ENCODE data around the gene MECP2.

The MECP2 gene

GRCh38 chrX:153973127-153974002, 124.2 kb downstream of the MECP2 start:
- Histone ChIP-seq H3K27me3 (ENCODE audit: control insufficient read depth in 2 of 2, insufficient read depth in 2 of 2, low read length in 2 of 2) (no peaks in the 10 kb centered on the region), H3K9me3 (ENCODE audit: control insufficient read depth in 2 of 2, low read length in 2 of 2) (no peaks in the 10 kb centered on the region), H3K36me3 (ENCODE audit: control insufficient read depth in 2 of 2, insufficient read depth in 2 of 2, low read length in 2 of 2) (no peaks in the 10 kb centered on the region), H3K4me3 (ENCODE audit: low read length in 2 of 2) (peak overlapping the region; percentile 76 to 88), H3K27ac (ENCODE audit: low read depth in 2 of 2, low read length in 2 of 2) (peak overlapping the region; percentile 99 to 100), H3K9ac (ENCODE audit: low read depth in 1 of 2, low read length in 2 of 2) (peak overlapping the region; percentile 83 to 93), H3K4me1 (ENCODE audit: control insufficient read depth in 2 of 2, insufficient read depth in 2 of 2, low read length in 2 of 2) (peaks cover 28 to 34% of the 10 kb centered on the region in 2 donors)

- H3K9me3 ChIP-seq (ENCODE audit: control insufficient read depth in 2 of 2, low read length in 2 of 2), result no peaks in the 10 kb centered on the region
- H3K4me1 ChIP-seq (ENCODE audit: control insufficient read depth in 2 of 2, insufficient read depth in 2 of 2, low read length in 2 of 2), result peaks cover 33 to 42% of the 10 kb centered on the region in 2 donors
- H3K27me3 ChIP-seq (ENCODE audit: control insufficient read depth in 2 of 2, insufficient read depth in 2 of 2, low read length in 2 of 2), result no peaks in the 10 kb centered on the region
- H3K36me3 ChIP-seq (ENCODE audit: control insufficient read depth in 2 of 2, insufficient read depth in 2 of 2, low read length in 2 of 2), result no peaks in the 10 kb centered on the region
- peak within 1 kb of the TSS; percentile 88 to 97 for H3K4me3 ChIP-seq (ENCODE audit: low read length in 2 of 2)
- peak within 1 kb of the TSS; percentile 99 to 100 for H3K27ac ChIP-seq (ENCODE audit: low read depth in 2 of 2, low read length in 2 of 2)
- peak within 1 kb of the TSS; percentile 93 to 98 for H3K9ac ChIP-seq (ENCODE audit: low read depth in 1 of 2, low read length in 2 of 2)
These were observed 125.0 kb downstream of the MECP2 start, which contains the start of gene TMEM187 for GRCh38 chrX:153972368-153973126. Gene TMEM187, plus strand, starts transcription at chrX:153972754. Its CDS starts 9,309 bp downstream, at chrX:153982063.
